GM12874 (cell line): Measurements from ENCODE around the gene C1QTNF9B.

Source experiments
- CTCF ChIP-seq: IDR thresholded peaks from 2 replicates; pipeline ENCODE4 v1.5.1; 2011; ENCODE audit warnings: low read depth, mild to moderate bottlenecking, control low read depth, low read length, moderate library complexity; ENCODE audit not compliant: insufficient read depth

Gene C1QTNF9B

DNA sequence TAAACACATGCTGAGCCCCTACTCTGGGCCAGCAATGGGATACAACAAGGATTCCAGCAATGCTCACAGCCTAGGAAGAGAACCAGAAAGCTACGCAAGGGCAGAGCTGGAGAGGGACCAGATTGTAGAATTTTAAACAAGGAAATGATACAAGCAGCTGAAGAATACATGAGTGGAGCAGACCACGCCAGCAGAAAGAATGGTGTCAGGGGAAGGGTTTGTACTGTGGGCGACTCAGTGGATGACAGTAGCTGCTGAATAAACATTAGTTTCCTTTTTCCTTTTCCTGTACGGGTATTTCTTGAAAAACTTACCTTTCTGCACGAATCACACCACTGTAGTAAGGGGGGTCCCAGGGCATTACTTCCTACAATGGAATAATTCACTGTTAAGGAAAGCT, 38.8 kb downstream of the C1QTNF9B start:
- no peak for TF ChIP-seq CTCF

GRCh38 chr13:23856008-23856750, 41.1 kb downstream of the C1QTNF9B start:
- TF ChIP-seq CTCF: no peak

- no peak for TF ChIP-seq CTCF
These were observed 41.9 kb downstream of the C1QTNF9B start for GRCh38 chr13:23855360-23855759.

DNA sequence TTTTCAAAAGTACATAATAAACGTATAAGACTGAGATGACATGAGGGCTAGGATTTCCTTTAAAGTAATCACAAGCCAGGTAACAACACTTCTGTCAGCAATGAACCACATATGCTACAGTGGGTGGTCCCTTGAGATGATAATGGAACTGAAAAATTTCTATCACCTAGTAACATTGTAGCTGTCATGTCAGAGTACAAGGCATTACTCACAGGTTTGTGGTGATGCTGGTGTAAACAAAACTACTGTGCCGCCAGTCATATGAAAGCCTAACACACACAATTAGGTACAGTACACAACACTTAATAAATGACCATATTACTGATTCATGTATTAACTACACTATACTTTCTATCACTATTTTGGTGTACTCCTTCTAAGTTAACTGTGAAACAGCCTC, 45.0 kb downstream of the C1QTNF9B start:
- TF ChIP-seq CTCF: no peak

- no peak for TF ChIP-seq CTCF
These were observed 46.2 kb downstream of the C1QTNF9B start for GRCh38 chr13:23851106-23851505.

GRCh38 chr13:23850134-23850533, 47.2 kb downstream of the C1QTNF9B start:
- TF ChIP-seq CTCF: no peak

DNA sequence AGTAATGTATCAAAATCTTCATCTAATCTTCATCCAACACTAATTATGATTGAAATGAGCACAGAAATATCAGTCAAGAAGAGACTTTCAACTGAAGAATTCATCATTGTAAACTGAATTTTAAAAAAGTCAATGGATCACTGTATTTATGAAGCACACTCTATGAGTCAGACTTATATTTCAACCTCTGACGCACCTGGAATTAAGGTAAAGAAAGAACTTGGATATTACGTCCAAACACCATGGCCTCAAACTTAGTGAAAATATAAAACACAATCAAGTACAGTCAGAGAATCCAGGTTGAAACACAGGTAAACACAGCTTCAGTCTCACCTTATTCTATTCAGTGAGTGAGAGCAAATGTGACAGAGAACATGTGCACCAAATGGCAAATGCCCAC, 47.6 kb downstream of the C1QTNF9B start:
- TF ChIP-seq CTCF: no peak

DNA sequence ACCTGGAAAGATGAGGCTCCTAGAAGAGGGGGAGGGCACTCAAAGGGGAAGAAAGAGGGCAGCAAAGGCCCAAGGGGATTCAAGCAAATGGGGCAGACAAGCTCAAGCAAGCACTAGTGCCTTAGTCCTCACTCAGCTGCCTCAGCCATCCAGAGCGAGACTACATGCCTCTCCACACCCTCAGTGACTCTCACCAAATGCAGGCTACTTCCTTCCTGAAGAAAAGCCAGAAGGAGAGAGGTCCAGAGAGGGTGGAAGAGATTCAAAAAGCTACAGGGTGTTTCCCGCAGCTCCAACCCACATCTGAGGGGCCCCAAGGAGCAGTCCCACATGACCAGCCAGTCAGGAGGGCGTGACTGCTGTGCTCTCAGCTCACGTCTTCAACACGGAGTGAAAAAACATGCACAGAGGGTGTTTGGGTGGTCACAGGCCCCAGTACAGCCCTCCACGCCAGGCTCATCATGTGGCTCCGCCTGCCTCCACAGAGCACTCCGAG, 48.6 kb downstream of the C1QTNF9B start:
- TF ChIP-seq CTCF: no peak
